PC-3 (cell line): Measurements from ENCODE around the gene AP1M1. TPM values are rescaled to one million over a fixed set of nuclear protein-coding genes. Genes with fewer than 3 reads are reported as not detected.

Source experiments
- ATAC-seq: fragments of 200-7000 bp; cut with Tn5 transposase; 2 replicates; pipeline ENCODE4 v1.9.1; 2020; ENCODE audit warnings: mild to moderate bottlenecking, moderate library complexity
- BruUV-seq: library from RNA; stranded (reverse); fragments of 400-500 nt; replicated peaks from 2 replicates; lab custom pipeline; 2021; lab: Mats Ljungman, UMichigan
- CTCF ChIA-PET: fragments of 300-600 bp; sonication (Branson Sonifier 250); formaldehyde crosslinking; loops from one replicate; lab custom pipeline; 2022; ENCODE audit warnings: antibody characterized with exemption; lab: Charles Lee
- POLR2A ChIA-PET: fragments of 300-600 bp; sonication (Branson Sonifier 250); formaldehyde crosslinking; loops from one replicate; lab custom pipeline; 2022; ENCODE audit warnings: antibody characterized with exemption; ENCODE audit not compliant: unreplicated experiment; lab: Charles Lee
- DNase-seq: peaks from one replicate; pipeline ENCODE4 v3.0.0-alpha.2; 2015
- H2AFZ ChIP-seq: fragments of 300-600 bp; sonication (generic); 2 replicates; pipeline ENCODE4 v1.6.0; 2016; ENCODE audit warnings: antibody characterized with exemption, low read length
- H3F3A ChIP-seq: fragments of 300-600 bp; sonication (generic); one replicate; pipeline ENCODE4 v1.6.0; 2017; ENCODE audit warnings: antibody characterized with exemption, low read length, control low read depth, mild to moderate bottlenecking; ENCODE audit not compliant: unreplicated experiment
- H3K27ac ChIP-seq: fragments of 300-600 bp; sonication (generic); 2 replicates; pipeline ENCODE4 v1.5.1; 2016; ENCODE audit warnings: mild to moderate bottlenecking, low read length
- H3K27me3 ChIP-seq: fragments of 300-600 bp; sonication (generic); 2 replicates; pipeline ENCODE4 v1.6.1; 2016; ENCODE audit warnings: low read length, mixed read lengths
- H3K36me3 ChIP-seq: fragments of 300-600 bp; sonication (generic); 2 replicates; pipeline ENCODE4 v1.6.1; 2016; ENCODE audit warnings: low read depth, mixed run types, low read length, mixed read lengths
- H3K4me1 ChIP-seq: fragments of 300-600 bp; sonication (generic); 2 replicates; pipeline ENCODE4 v1.5.1; 2016; ENCODE audit warnings: low read length; ENCODE audit not compliant: insufficient read depth
- H3K4me2 ChIP-seq: fragments of 300-600 bp; sonication (generic); 2 replicates; pipeline ENCODE4 v1.6.0; 2016; ENCODE audit warnings: low read length
- H3K4me3 ChIP-seq: fragments of 300-600 bp; sonication (generic); 2 replicates; pipeline ENCODE4 v1.5.1; 2016; ENCODE audit warnings: mild to moderate bottlenecking, low read length, mixed read lengths
- H3K79me2 ChIP-seq: fragments of 300-600 bp; sonication (generic); 2 replicates; pipeline ENCODE4 v1.6.1; 2017; ENCODE audit warnings: low read length, mixed read lengths
- H3K9ac ChIP-seq: fragments of 300-600 bp; sonication (generic); 2 replicates; pipeline ENCODE4 v1.6.0; 2016; ENCODE audit warnings: mild to moderate bottlenecking, low read length
- H3K9me2 ChIP-seq: fragments of 300-600 bp; sonication (generic); replicated peaks from 2 replicates; pipeline ENCODE4 v1.6.1; 2016; ENCODE audit warnings: mixed run types, low read length, mixed read lengths
- H3K9me3 ChIP-seq: fragments of 300-600 bp; sonication (generic); 2 replicates; pipeline ENCODE4 v1.6.1; 2016; ENCODE audit warnings: low read length, mixed read lengths
- H4K20me1 ChIP-seq: fragments of 300-600 bp; sonication (generic); 2 replicates; pipeline ENCODE4 v1.6.1; 2016; ENCODE audit warnings: low read length, mixed read lengths
- CTCF ChIP-seq: fragments of 300-600 bp; sonication (generic); conservative IDR thresholded peaks from 2 replicates; pipeline ENCODE4 v1.5.1; 2017; ENCODE audit warnings: antibody characterized with exemption, low read depth, mild to moderate bottlenecking, low read length
- EZH2 ChIP-seq: fragments of 300-600 bp; sonication (generic); IDR thresholded peaks from one replicate; pipeline ENCODE4 v1.6.1; 2017; ENCODE audit warnings: antibody characterized with exemption, mild to moderate bottlenecking, low read length; ENCODE audit not compliant: unreplicated experiment
- EZH2phosphoT487 ChIP-seq: fragments of 300-600 bp; sonication (generic); IDR thresholded peaks from 2 replicates; pipeline ENCODE4 v1.6.1; 2018; ENCODE audit warnings: mild to moderate bottlenecking, antibody characterized with exemption, low read length, borderline replicate concordance
- intact Hi-C: fragments of 100-400 bp; cut with micrococcal nuclease; formaldehyde crosslinking; loops from 2 replicates; pipeline ENCODE4 v1.9.0; 2023
- total RNA-seq: library from RNA; depleted of rRNA; stranded (reverse); fragments of >200 nt; gene quantifications from 2 replicates; pipeline ENCODE4 v1.2.3, GENCODE V29; 2014

Gene AP1M1
- total RNA-seq, 1 experiment from 2014 or later = 104 TPM

DNA sequence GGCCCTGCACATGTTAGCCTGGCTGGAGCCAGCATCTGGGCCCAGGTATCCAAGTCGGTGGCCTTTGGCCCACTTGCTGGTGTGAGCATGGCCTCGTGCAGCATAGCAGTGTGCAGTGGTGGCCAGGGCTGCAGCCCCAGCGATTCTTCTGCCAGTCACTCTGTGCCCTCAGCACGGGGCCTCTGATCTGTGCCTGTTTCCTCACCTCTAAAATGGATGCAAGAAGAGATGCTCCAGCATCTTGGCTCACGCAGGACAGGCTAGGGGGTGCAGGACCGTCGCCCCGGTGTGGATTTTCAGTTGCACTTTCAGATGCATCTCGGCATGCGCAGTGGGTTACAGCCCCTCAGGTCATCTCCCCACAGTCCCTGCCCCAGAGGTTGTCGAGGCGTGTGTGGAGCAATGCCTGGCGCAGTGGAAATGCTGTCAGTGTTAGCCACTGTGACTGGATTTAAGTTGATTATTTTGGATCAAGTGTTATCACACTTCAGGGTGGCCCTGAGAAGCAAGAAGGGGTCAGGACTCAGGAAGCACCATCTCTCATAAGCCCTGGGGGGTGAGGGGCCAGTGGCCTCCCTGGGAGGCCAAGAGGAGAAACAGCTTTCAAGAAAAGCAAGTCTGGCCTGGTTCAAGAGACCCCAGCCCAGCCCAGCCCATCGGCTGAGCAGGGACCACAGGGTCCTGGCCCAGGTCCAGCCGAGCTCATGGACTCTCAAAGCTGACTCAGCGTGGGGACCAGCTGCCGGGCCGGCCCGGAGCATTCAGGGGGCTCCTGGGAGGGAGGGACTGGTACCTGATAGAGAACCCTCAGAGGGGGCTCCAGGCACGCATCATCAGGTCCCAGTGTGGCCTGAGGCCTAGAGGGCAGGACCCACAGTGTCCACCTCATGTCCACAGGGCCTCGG is 27.8 kb downstream of the AP1M1 start:
- H3K27ac ChIP-seq = no peak overlapping the region
- POLR2A ChIA-PET = no interaction called here
- no peaks in the 10 kb centered on the region for H4K20me1 ChIP-seq
- no peak overlapping the region for H3K9ac ChIP-seq
- DNase-seq (no peak), ATAC-seq (no peak)
- intact Hi-C loops = no loop called here
- H3K4me2 ChIP-seq = no peak overlapping the region
- H3F3A ChIP-seq = no peaks in the 10 kb centered on the region
- TF ChIP-seq EZH2 = no peak
- TF ChIP-seq EZH2phosphoT487 = no peak
- TF ChIP-seq CTCF = no peak
- no peaks in the 10 kb centered on the region for H3K4me1 ChIP-seq
- peaks cover 33% of the 10 kb centered on the region for H3K36me3 ChIP-seq
- H3K27me3 ChIP-seq = no peaks in the 10 kb centered on the region
- CTCF ChIA-PET = no interaction called here
- no TSS peak for BruUV-seq
- no peaks in the 10 kb centered on the region for H3K9me2 ChIP-seq
- no peaks in the 10 kb centered on the region for H3K79me2 ChIP-seq
- no peak overlapping the region for H2AFZ ChIP-seq
- peaks cover 10% of the 10 kb centered on the region for H3K9me3 ChIP-seq
- no peak overlapping the region for H3K4me3 ChIP-seq

DNA sequence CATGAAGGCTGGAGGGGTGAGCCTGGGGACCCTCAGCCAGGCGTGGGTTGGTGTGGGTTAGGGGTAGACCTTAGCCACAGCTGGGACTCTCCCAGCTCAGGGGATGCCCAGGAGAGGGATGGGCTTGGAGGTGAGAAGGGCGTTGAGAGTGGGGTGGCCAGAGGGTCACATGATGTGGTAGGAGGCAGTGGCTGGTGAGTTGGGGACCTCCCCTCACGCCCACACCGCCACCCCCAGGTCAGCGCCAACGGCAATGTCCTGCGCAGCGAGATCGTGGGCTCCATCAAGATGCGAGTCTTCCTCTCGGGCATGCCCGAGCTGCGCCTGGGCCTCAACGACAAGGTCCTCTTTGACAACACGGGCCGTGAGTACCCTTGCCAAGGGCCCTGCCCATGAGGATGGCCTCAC is 28.5 kb downstream of the AP1M1 start:
- H3K9me2 ChIP-seq = no peaks in the 10 kb centered on the region
- H3K79me2 ChIP-seq = no peaks in the 10 kb centered on the region
- no peaks in the 10 kb centered on the region for H3K27me3 ChIP-seq
- no peak for DNase-seq
- H3K27ac ChIP-seq = no peak overlapping the region
- ChIA-PET CTCF (no interaction called here), POLR2A (no interaction called here)
- H3K9me3 ChIP-seq = peaks cover 5% of the 10 kb centered on the region; the same call in 1 of the 2 replicates
- H3F3A ChIP-seq = no peaks in the 10 kb centered on the region
- no peak overlapping the region for H3K4me2 ChIP-seq
- H3K4me1 ChIP-seq = no peaks in the 10 kb centered on the region
- intact Hi-C loops = no loop called here
- H3K36me3 ChIP-seq = peaks cover 26% of the 10 kb centered on the region
- no peak overlapping the region for H3K9ac ChIP-seq
- BruUV-seq = no TSS peak
- no peak for ATAC-seq
- no peaks in the 10 kb centered on the region for H4K20me1 ChIP-seq
- no peak for TF ChIP-seq CTCF
- no peak for TF ChIP-seq EZH2phosphoT487
- no peak for TF ChIP-seq EZH2
- H2AFZ ChIP-seq = no peak overlapping the region
- H3K4me3 ChIP-seq = no peak overlapping the region
